ENCODE results near the gene LILRA1.
"Not testable (repeated sequence)": the region's sequence is repeated elsewhere in the genome, so short reads cannot be mapped to it uniquely, and the experiment has no call there.

Gene LILRA1

DNA sequence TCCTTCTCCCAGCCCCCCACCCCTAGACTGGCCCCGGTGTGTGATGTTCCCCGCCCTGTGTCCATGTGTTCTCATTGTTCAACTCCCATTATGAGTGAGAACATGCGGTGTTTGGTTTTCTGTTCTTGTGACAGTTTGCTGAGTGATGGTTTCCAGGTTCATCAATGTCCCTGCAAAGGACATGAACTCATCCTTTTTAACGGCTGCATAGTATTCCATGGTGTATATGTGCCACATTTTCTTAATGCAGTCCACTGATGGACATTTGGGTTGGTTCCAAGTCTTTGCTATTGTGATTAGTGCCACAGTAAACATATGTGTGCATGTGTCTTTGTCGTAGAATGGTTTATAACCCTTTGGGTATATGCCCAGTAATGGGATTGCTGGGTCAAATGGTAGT lies 15.2 kb upstream of the LILRA1 start:
- DNase-seq: not testable (repeated sequence)

DNA sequence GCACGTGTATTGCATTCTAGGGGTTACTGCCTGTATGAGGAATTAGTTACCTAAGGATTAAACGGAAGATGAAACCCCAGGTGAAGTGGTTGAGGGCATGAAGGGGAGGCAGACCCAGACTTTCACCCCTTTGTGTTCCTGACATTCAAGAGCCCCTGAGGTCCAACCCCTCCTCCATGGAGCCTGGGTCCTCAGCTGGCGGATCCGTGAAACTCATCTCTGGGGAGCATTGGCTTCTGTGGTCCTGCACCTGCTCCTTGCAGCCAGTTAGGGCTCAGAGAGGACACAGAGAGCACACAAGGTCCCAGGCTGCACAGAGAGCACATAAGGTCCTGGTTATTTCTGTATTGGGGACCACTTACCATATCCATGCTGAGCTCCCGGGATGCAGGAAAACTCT lies 7.0 kb upstream of the LILRA1 start:
- DNase-seq: no peak

DNA sequence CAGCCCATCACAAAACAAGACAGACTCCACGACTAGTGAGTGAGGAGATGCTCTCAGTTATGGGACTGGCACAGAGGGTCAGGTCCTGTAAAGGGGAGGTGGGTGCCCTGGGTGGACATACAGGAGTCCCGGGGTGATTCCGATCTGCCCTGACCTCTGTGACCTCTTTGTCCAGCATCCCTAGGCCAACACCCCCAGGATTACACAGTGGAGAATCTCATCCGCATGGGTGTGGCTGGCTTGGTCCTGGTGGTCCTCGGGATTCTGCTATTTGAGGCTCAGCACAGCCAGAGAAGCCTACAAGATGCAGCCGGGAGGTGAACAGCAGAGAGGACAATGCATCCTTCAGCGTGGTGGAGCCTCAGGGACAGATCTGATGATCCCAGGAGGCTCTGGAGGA lies 6.4 kb upstream of the LILRA1 start:
- DNase-seq: no peak

DNA sequence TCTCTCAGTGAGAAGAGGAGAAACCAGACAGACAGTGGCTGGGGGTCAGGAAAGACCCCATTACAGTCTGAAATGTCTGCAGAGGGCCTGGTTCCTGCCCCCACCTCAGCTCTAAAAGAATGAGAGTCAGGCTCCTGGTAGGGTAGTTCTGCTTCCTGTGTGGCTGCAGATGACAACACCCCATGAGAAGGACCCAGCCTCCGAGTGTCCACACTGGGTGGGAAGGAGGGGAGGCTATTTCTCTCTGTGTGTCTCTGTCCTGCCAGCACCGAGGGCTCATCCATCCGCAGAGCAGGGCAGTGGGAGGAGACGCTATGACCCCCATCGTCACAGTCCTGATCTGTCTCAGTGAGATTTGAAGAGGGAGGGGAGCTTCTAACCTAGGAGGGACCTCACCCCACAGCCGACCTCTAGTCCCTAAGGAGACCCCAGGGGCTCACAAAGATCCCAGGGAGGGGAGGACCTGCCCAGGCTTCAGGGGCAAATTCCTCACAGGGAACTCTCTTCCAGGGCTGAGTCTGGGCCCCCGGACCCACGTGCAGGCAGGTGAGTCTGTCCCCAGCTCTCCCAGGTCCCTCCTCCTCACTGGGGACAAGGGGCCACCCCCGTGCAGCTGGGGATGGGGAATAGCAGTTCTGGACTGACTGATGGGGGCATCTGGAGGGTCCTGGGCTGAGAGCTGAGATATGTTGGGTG lies 647 bp downstream of the LILRA1 start:
- not testable (repeated sequence) for DNase-seq

DNA sequence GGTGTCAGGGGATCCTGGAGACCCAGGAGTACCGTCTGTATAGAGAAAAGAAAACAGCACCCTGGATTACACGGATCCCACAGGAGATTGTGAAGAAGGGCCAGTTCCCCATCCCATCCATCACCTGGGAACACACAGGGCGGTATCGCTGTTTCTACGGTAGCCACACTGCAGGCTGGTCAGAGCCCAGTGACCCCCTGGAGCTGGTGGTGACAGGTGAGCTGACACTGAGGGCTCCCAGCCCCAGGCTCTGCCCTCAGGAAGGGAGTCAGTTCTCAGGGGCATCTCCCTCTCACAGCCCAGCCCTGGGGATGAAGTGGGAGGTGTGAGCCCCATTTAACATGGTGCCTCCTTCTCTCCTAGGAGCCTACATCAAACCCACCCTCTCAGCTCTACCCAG lies 1.3 kb downstream of the LILRA1 start:
- no peak for DNase-seq

DNA sequence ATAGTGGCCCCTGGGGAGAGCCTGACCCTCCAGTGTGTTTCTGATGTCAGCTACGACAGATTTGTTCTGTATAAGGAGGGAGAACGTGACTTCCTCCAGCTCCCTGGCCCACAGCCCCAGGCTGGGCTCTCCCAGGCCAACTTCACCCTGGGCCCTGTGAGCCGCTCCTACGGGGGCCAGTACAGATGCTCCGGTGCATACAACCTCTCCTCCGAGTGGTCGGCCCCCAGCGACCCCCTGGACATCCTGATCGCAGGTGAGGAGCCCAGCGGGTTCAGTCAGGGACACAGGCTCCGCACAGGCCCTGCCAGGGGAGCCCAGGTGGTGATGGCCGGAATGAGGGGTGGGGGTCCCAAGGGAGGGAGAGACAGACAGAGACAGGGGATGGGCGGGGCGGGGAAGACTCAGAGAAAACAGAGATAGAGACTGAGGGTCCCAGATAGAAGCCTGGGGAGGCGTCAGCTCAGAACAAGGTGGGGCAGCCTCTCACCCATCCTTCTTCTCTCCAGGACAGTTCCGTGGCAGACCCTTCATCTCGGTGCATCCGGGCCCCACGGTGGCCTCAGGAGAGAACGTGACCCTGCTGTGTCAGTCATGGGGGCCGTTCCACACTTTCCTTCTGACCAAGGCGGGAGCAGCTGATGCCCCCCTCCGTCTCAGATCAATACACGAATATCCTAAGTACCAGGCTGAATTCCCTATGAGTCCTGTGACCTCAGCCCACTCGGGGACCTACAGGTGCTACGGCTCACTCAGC lies 2.4 kb downstream of the LILRA1 start:
- not testable (repeated sequence) for DNase-seq

DNA sequence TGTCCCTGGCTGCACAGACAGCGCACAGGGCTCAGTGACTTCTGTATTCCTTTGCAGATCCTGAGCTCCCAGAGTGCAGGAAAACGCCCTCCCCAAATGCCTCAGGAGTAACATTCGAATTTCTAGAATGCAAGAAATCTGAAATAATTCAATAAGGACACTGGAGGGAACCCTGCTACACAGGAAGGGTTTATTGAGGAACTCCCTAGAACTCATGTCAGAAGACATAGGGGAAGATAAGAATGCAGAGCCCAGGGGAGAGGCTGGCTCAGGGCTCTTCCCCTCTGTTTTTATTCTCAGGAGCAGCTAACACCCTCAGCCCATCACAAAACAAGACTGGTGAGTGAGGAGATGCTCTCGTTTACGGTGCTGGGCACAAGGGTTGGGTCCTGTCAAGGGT lies 6.8 kb downstream of the LILRA1 start:
- DNase-seq: no peak

DNA sequence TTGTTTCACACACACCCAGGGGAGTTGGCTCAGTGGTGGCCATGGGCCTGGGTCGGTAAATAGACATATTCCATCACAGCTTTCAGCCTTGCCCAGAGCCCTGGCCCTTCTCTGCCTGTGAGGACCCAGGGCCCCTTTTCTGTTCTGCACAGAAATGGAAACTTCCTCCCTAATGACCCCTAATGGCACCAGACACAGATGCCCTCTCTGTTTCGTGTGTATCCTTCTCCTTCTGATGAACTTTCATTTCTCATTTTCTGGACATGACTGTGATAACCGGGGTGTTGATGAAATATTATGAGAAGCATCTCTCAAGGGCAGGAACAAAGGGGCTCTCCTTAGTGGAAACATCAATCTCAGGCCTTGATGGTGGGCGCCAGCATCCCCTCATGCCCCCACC lies 12.8 kb downstream of the LILRA1 start:
- DNase-seq: no peak

DNA sequence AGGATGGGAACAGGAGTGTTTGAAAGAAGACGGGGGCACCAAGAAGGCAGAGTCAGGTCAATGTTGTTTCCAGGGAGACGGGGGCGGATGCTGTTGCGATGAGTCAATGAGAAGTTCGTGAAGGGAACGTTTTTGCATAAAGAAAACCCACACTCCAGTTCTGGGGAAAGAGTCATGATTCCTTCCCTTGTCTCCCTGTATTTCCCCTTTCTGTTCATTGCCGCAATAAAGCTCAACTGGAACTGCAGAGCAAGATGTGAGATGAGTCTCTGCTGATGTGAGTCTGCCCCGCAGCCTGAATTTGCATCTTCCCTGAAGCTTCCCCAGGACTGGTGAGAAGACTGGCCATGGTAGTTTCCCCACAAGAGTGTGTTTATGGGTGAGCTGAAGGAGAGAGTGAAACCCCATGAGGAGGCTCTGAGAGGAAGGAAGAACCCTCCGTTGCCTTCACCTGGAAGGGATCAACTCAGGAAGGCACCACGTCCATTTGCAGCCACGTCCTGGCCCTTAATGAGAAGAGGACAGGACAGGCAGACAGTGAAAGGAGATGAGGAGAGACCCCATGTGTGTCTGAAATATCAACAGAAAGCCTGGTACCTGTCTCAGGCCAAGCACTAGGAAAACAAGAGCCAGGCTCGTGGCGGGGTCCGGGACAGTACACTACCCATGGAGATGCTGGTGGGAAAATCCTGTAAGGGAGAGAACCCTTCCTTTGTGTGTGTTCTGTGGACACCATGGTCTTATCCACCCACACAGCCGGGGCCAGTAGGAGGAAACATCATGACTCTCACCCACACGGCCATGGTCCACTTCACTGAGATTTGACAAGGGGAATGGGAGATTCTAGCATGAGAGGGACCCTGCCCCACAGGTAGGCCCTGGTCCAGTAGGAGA lies 13.7 kb downstream of the LILRA1 start:
- no peak for DNase-seq

DNA sequence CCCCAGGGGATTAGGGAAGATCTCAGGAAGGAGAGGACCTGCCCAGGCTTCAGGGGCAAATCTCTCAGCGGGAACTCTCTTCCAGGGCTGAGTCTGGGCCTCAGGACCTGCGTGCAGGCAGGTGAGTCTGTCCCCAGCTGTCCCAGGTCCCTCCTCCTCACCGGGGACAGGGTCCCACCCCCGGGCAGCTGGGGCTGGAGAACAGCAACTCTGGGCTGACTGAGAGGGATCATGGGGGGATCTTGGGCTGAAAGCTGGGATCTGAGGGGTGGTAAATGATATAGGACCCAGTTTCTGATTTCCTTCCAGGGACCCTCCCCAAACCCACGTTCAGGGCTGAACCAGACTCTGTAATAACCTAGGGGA lies 14.3 kb downstream of the LILRA1 start:
- no peak for DNase-seq

DNA sequence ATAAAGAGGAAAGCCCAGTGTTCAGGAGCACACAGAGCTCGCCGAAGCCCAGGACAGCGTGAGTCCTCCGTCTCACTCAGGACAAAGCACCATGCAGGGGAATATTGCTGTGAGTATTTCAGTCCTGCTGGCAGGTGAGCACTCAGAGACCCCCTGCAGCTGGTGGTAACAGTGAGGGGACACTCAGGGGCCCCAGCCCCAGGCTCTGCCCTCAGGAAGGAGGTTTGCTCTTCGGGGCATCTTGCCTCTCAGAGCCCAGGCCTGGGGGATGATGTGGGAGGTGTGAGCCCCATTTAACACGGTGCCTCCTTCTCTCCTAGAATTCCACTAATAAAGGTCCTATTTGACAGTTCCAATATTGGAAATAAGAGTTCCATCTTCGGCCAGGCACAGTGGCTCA lies 14.8 kb downstream of the LILRA1 start:
- no peak for DNase-seq

DNA sequence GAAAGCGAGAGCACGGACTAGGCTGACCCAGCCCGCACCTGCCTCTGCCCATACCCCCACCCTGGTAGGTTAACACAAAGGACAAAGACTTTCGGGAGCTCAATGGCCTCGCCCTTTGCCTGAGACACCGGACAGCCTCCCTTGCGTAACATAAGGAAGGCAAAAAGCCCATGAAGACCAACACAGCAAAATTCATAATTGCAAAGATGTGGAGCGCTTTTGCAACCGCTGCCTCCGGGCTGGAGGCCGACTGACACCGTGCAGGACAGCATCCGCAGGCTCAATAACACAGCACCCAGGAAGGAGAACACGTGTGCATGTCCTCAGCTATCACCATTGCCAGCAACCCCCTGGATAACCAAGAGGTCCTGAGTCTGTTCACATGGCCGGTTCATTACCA lies 15.4 kb downstream of the LILRA1 start:
- no peak for DNase-seq

DNA sequence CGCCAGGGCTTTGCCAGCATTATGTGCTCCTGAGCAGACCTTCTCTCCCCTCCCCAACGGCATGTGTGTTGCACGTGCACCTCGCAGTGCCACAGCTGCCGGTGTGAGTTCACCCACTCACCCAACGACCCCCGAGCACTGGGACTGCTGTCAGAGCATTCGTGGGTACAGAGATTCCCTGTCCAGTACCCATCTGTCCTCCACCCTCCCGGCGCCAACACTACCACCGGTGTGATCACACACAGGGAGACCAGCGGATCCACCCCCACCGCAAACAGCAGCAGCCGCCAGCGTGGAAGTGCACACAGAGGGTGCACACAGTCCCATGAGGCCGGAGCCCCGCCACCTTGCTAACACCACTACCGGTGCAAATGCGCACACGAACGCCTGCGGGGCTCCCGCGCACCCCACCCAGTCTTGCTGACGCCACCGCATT lies 15.9 kb downstream of the LILRA1 start:
- no peak for DNase-seq

DNA sequence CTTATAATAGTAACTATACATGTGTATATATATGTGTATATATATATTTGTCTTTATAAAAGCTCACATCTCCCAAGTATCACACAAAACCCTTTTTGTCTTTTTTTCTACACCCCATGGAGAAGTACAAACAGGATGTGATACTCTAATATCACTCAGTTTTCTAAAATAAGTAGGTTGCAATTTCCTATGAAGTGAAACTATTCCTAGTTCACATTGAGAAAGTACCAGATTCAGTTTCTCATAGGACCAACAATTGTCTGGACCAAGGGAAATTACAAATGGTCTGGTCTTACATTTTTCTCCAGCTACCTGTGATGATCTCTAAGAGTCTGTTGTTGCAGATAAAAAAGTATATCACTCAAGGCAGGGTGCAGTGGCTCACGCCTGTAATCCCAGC lies 19.0 kb downstream of the LILRA1 start:
- DNase-seq: no peak

DNA sequence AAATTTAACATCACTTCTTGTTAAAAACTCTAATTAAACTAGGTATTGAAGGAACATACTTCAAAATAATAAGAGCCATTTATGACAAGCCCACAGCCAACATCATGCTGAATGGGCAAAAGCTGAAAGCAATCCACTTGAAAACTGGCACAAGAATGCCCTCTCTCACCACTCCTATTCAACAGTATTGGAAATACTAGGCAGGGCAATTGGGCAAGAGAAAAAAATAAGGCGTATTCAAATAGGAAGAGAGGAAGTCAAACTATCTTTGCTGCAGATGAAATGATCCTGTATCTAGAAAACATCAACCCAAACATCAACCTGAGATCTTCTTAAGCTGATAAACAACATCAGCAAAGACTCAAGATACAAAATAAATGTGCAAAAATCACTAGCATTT lies 21.3 kb downstream of the LILRA1 start:
- DNase-seq: no peak

DNA sequence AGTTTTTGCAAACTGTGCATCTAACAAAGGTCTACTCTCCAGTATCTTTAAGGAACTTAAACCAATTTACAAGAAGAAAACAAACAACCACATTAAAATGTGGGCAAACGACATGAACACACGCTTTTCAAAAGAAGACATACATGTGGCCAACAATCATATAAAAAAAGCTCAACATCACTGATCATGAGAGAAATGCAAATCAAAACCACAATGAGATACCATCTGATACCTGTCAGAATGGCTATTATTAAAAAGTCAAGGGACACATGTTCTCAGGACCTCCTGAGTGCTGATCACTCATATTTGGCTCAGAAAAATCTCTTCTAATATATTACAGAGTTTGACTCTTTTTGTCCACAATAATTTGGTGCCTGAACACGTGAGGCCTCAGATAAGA lies 22.6 kb downstream of the LILRA1 start:
- DNase-seq: no peak

DNA sequence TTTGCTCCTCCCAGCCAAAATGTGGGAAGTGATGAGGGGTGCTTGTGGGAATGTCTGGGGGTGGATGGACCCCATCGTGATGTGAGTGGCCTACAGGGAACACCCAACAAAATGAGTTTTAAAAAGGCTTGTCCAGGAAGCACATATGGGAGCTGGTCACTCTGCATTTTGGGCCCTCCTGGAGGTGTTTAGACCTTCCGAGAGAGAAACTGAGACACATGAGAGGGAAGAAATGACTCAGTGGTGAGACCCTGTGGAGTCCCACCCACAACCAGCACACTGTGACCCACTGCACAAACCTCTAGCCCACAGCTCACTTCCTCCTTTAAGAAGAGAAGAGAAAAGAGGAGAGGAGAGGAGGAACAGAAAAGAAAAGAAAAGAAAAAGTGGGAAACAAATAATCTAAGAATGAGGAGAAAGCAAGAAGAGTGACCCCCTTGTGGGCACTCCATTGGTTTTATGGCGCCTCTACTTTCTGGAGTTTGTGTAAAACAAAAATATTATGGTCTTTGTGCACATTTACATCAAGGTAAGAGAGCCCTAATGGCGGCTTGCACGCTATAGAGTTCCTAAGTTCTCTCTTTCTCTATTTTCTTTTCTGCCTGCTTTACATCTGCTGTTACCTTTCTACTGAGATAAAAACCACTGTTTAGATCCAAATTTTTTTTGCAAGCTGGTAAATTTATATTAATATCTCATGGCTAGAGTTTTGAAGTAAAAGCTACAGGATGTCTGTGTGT lies 23.6 kb downstream of the LILRA1 start:
- no peak for DNase-seq

DNA sequence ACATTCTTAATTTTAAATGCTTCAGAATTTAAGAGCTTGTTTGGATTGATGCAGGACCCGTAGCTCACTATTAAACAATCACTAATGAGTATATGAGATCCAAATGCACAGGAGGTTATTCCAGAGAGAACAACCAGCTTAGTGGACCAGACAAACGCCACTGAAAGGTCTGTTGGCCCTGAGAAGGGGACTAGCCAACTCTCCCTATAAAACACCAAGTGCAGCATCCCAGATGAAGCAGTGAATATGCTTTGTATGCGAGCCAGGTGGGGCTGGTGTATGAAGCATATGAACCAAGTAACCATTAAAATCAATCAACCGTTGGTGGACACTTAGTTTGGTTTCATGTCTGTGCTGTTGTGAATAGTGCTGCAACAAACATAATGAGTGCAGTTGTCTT lies 27.0 kb downstream of the LILRA1 start:
- no peak for DNase-seq

DNA sequence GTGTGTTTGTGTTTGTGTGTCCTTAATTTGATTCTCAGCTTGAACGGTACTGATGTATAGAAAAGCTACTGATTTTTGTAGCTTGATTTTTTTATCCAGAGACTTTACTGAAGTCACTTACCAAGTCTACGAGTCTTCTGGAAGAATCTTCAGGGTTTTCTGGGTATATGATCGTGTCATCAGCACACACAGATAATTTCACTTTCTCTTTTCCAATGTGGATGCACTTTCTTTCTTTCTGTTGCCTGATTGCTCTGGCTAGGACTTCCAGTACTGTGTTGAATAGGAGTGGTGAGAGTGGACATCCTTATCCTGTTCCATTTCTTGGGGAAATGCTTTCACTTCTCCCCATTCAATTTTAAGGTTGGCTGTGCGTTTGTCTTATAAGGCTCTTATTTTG lies 29.0 kb downstream of the LILRA1 start:
- DNase-seq: no peak

DNA sequence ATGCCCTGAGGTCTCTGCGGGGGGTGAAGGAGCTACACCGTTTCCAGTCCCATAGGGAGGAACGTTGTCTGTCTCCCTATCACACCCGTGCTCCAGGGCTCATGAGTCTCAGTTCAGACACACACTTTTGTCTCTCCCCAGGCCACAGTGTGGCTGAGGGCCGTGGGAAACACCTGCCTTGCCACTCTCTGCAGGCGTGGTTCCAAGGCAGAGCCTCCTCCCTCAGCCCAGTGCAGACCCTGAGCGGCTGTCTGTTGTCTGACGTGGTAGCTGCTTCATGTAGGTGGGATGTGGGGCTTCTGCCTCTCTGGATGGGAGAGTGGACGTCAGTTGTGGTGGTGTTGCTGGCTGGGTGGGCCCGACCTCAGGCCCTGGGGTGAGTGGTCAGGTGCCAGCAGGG lies 30.8 kb downstream of the LILRA1 start:
- not testable (repeated sequence) for DNase-seq

DNA sequence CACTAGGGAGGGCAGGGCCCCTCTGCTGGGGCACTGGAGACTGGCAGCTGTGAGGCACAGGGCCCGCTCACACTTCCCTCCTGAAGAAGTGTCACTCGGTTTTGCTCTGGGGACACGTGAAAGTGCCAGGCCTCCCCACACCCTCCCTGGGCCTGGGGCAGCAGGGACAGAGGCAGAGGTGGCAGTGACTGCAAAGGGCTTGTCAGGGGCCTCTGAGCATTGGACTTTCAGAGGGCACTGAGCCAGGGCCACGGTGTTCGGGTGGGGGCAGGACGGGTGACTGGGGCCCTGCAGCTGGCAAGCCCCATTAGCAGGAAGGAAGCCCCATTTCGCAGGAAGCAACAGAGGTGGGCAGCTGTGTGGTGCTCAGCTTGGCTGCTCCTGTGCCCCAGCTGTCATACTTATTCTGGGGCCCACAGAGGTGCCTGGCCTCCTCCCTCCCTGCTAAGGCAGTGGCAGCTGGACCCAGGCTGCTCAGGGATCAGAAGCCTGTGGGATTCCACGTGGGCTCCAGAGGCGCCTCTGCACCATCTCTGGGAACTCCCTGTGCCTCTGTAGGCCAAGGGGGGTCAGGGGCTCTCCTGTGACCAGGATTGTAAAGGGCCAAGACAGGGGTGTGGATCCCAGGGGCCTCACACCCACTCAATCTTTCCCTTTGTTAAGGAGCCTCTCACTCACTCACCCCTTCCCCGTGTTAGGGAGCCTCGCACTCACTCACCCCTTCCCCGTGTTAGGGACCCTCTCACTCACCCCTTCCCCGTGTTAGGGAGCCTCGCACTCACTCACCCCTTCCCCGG lies 31.7 kb downstream of the LILRA1 start:
- DNase-seq: not testable (repeated sequence)

DNA sequence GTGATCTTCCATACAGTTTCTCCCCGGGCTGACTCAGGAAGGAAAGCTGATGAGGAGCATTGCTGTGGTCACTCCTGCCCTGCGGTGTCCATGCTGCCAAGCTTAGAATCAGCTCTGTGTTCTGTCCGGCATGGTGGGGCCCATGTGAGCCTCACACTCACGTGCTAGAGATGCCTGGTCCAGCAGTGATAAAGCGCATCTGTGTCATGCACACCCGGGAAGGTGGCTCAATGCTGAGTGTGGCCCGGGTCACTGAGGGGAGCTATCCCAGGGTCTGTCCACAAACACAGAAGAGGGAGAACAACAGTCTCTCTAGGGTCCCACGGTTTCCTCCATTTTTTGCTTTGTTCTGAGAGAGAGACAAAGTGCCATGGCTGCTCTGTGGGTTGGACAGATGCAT lies 33.3 kb downstream of the LILRA1 start:
- DNase-seq: no peak

All from activated CD4-positive, CD25-positive, alpha-beta regulatory T cell treated with anti-CD3 and anti-CD28 coated beads, Interleukin-2, amount 50 U/mL, for 72 hours (primary cell).